ENCODE data around the gene CTNNA2. TPM values are rescaled to one million over a fixed set of nuclear protein-coding genes. Genes with fewer than 3 reads are reported as not detected.

CTNNA2 gene
- total RNA-seq, 5 donors from 2014 or later (not counting 1 experiment from before 2014, with no cell fraction given): not detected

GRCh38 chr2:80467262-80467811, 954.5 kb downstream of the CTNNA2 start:
- Histone ChIP-seq H3K27me3 (replicated peaks in 1 of 2; ENCODE audit: control insufficient read depth in 2 of 2, extremely low read depth in 1 of 2, insufficient read depth in 2 of 2, low read length in 1 of 2) (no peaks in the 10 kb centered on the region), H3K4me1 (ENCODE audit: control insufficient read depth in 1 of 2, extremely low read depth in 1 of 2, insufficient read depth in 2 of 2, low read length in 2 of 2) (no peaks in the 10 kb centered on the region), H3K36me3 (ENCODE audit: control insufficient read depth in 2 of 2, extremely low read depth in 1 of 2, insufficient read depth in 1 of 2, low read length in 1 of 2) (no peaks in the 10 kb centered on the region), H3K4me3 (ENCODE audit: control insufficient read depth in 1 of 2, extremely low read depth in 1 of 2, low read length in 1 of 2) (no peak overlapping the region), H3K27ac (ENCODE audit: low read length) (no peak overlapping the region), H3K9me3 (no peaks in the 10 kb centered on the region)
- H3K4me1 Mint-ChIP-seq: no peaks in the 10 kb centered on the region
- POLR2A ChIA-PET: no interaction called here
- no peaks in the 10 kb centered on the region for H3K36me3 Mint-ChIP-seq
- ATAC-seq (replicated peaks in 1 of 4): no peak
- no peak overlapping the region for H3K27ac Mint-ChIP-seq
- WGBS (ENCODE audit: insufficient coverage): 86% methylated on average over 1 of the region's 3 CpGs
- H3K4me3 Mint-ChIP-seq: no peak overlapping the region
- CTCF ChIA-PET: no interaction called here
- no peaks in the 10 kb centered on the region for H3K27me3 Mint-ChIP-seq
- no peak for DNase-seq
- peaks cover 16 to 36% (median 30%) of the 10 kb centered on the region in 3 donors for H3K9me3 Mint-ChIP-seq

GRCh38 chr2:80469428-80469827, 956.6 kb downstream of the CTNNA2 start:
- WGBS (ENCODE audit: insufficient coverage): 80% methylated on average over 1 of the region's 1 CpG
- ChIA-PET CTCF (no interaction called here), POLR2A (no interaction called here)
- Histone ChIP-seq H3K4me3 (ENCODE audit: control insufficient read depth in 1 of 2, extremely low read depth in 1 of 2, low read length in 1 of 2) (no peak overlapping the region), H3K36me3 (ENCODE audit: control insufficient read depth in 2 of 2, extremely low read depth in 1 of 2, insufficient read depth in 1 of 2, low read length in 1 of 2) (no peaks in the 10 kb centered on the region), H3K9me3 (no peaks in the 10 kb centered on the region), H3K27me3 (replicated peaks in 1 of 2; ENCODE audit: control insufficient read depth in 2 of 2, extremely low read depth in 1 of 2, insufficient read depth in 2 of 2, low read length in 1 of 2) (no peaks in the 10 kb centered on the region), H3K27ac (ENCODE audit: low read length) (no peak overlapping the region), H3K4me1 (ENCODE audit: control insufficient read depth in 1 of 2, extremely low read depth in 1 of 2, insufficient read depth in 2 of 2, low read length in 2 of 2) (no peaks in the 10 kb centered on the region)
- Mint-ChIP-seq H3K4me1 (no peaks in the 10 kb centered on the region), H3K9me3 (peaks cover 10 to 26% (median 21%) of the 10 kb centered on the region in 3 donors), H3K4me3 (no peak overlapping the region), H3K27me3 (no peaks in the 10 kb centered on the region), H3K36me3 (no peaks in the 10 kb centered on the region), H3K27ac (no peak overlapping the region)
- DNase-seq (no peak), ATAC-seq (replicated peaks in 1 of 4) (no peak)

GRCh38 chr2:80473069-80473468, 960.2 kb downstream of the CTNNA2 start:
- no peak for ATAC-seq (replicated peaks in 1 of 4)
- POLR2A ChIA-PET: no interaction called here
- H3K4me1 Mint-ChIP-seq: no peaks in the 10 kb centered on the region

GRCh38 chr2:80473796-80474195, 960.9 kb downstream of the CTNNA2 start:
- Mint-ChIP-seq H3K4me3 (no peak overlapping the region), H3K4me1 (no peaks in the 10 kb centered on the region), H3K27me3 (no peaks in the 10 kb centered on the region), H3K9me3 (peaks cover 17 to 35% (median 26%) of the 10 kb centered on the region in 3 donors), H3K36me3 (no peaks in the 10 kb centered on the region), H3K27ac (no peak overlapping the region)
- no peaks in the 10 kb centered on the region for H3K27me3 ChIP-seq (replicated peaks in 1 of 2; ENCODE audit: control insufficient read depth in 2 of 2, extremely low read depth in 1 of 2, insufficient read depth in 2 of 2, low read length in 1 of 2)
- no peak overlapping the region for H3K27ac ChIP-seq (ENCODE audit: low read length)
- no peaks in the 10 kb centered on the region for H3K9me3 ChIP-seq
- H3K36me3 ChIP-seq (ENCODE audit: control insufficient read depth in 2 of 2, extremely low read depth in 1 of 2, insufficient read depth in 1 of 2, low read length in 1 of 2): no peaks in the 10 kb centered on the region
- no peak for DNase-seq
- CTCF ChIA-PET: no interaction called here
- no peak overlapping the region for H3K4me3 ChIP-seq (ENCODE audit: control insufficient read depth in 1 of 2, extremely low read depth in 1 of 2, low read length in 1 of 2)
- H3K4me1 ChIP-seq (ENCODE audit: control insufficient read depth in 1 of 2, extremely low read depth in 1 of 2, insufficient read depth in 2 of 2, low read length in 2 of 2): no peaks in the 10 kb centered on the region
- WGBS (ENCODE audit: insufficient coverage): no CpG with 5 or more reads among the region's 1 CpG
- ATAC-seq (replicated peaks in 1 of 4): no peak
- POLR2A ChIA-PET: no interaction called here

More at GRCh38 chr2:80473069-80473468, 960.2 kb downstream of the CTNNA2 start:
- Mint-ChIP-seq H3K27ac (no peak overlapping the region), H3K4me3 (no peak overlapping the region), H3K36me3 (no peaks in the 10 kb centered on the region), H3K27me3 (no peaks in the 10 kb centered on the region), H3K9me3 (peaks cover 17 to 30% (median 21%) of the 10 kb centered on the region in 3 donors)
- Histone ChIP-seq H3K4me3 (ENCODE audit: control insufficient read depth in 1 of 2, extremely low read depth in 1 of 2, low read length in 1 of 2) (no peak overlapping the region), H3K9me3 (no peaks in the 10 kb centered on the region), H3K36me3 (ENCODE audit: control insufficient read depth in 2 of 2, extremely low read depth in 1 of 2, insufficient read depth in 1 of 2, low read length in 1 of 2) (no peaks in the 10 kb centered on the region), H3K27me3 (replicated peaks in 1 of 2; ENCODE audit: control insufficient read depth in 2 of 2, extremely low read depth in 1 of 2, insufficient read depth in 2 of 2, low read length in 1 of 2) (no peaks in the 10 kb centered on the region), H3K4me1 (ENCODE audit: control insufficient read depth in 1 of 2, extremely low read depth in 1 of 2, insufficient read depth in 2 of 2, low read length in 2 of 2) (no peaks in the 10 kb centered on the region), H3K27ac (ENCODE audit: low read length) (no peak overlapping the region)
- WGBS (ENCODE audit: insufficient coverage): 86% methylated on average over 2 of the region's 5 CpGs
- CTCF ChIA-PET: no interaction called here
- DNase-seq: no peak

GRCh38 chr2:80475970-80476369, 963.1 kb downstream of the CTNNA2 start:
- Histone ChIP-seq H3K9me3 (no peaks in the 10 kb centered on the region), H3K27me3 (replicated peaks in 1 of 2; ENCODE audit: control insufficient read depth in 2 of 2, extremely low read depth in 1 of 2, insufficient read depth in 2 of 2, low read length in 1 of 2) (no peaks in the 10 kb centered on the region), H3K27ac (ENCODE audit: low read length) (no peak overlapping the region), H3K4me1 (ENCODE audit: control insufficient read depth in 1 of 2, extremely low read depth in 1 of 2, insufficient read depth in 2 of 2, low read length in 2 of 2) (no peaks in the 10 kb centered on the region), H3K4me3 (ENCODE audit: control insufficient read depth in 1 of 2, extremely low read depth in 1 of 2, low read length in 1 of 2) (no peak overlapping the region), H3K36me3 (ENCODE audit: control insufficient read depth in 2 of 2, extremely low read depth in 1 of 2, insufficient read depth in 1 of 2, low read length in 1 of 2) (no peaks in the 10 kb centered on the region)
- no peak overlapping the region for H3K27ac Mint-ChIP-seq
- peaks cover 7 to 30% (median 11%) of the 10 kb centered on the region in 3 donors for H3K9me3 Mint-ChIP-seq
- POLR2A ChIA-PET: no interaction called here
- no peaks in the 10 kb centered on the region for H3K4me1 Mint-ChIP-seq
- no peak for ATAC-seq (replicated peaks in 1 of 4)
- no CpG with 5 or more reads among the region's 3 CpGs for WGBS (ENCODE audit: insufficient coverage)
- no peaks in the 10 kb centered on the region for H3K36me3 Mint-ChIP-seq
- no peak overlapping the region for H3K4me3 Mint-ChIP-seq
- DNase-seq: no peak
- CTCF ChIA-PET: no interaction called here
- no peaks in the 10 kb centered on the region for H3K27me3 Mint-ChIP-seq

GRCh38 chr2:80476535-80477117, 963.8 kb downstream of the CTNNA2 start:
- ChIA-PET CTCF (no interaction called here), POLR2A (no interaction called here)
- Histone ChIP-seq H3K4me3 (ENCODE audit: control insufficient read depth in 1 of 2, extremely low read depth in 1 of 2, low read length in 1 of 2) (no peak overlapping the region), H3K9me3 (no peaks in the 10 kb centered on the region), H3K36me3 (ENCODE audit: control insufficient read depth in 2 of 2, extremely low read depth in 1 of 2, insufficient read depth in 1 of 2, low read length in 1 of 2) (no peaks in the 10 kb centered on the region), H3K27ac (ENCODE audit: low read length) (no peak overlapping the region), H3K4me1 (ENCODE audit: control insufficient read depth in 1 of 2, extremely low read depth in 1 of 2, insufficient read depth in 2 of 2, low read length in 2 of 2) (no peaks in the 10 kb centered on the region), H3K27me3 (replicated peaks in 1 of 2; ENCODE audit: control insufficient read depth in 2 of 2, extremely low read depth in 1 of 2, insufficient read depth in 2 of 2, low read length in 1 of 2) (no peaks in the 10 kb centered on the region)
- Mint-ChIP-seq H3K36me3 (no peaks in the 10 kb centered on the region), H3K27ac (no peak overlapping the region), H3K27me3 (no peaks in the 10 kb centered on the region), H3K4me3 (no peak overlapping the region), H3K4me1 (no peaks in the 10 kb centered on the region), H3K9me3 (peaks cover 7 to 24% (median 9%) of the 10 kb centered on the region in 3 donors)
- no CpG with 5 or more reads among the region's 2 CpGs for WGBS (ENCODE audit: insufficient coverage)
- ATAC-seq (replicated peaks in 1 of 4): no peak
- DNase-seq: no peak

- Mint-ChIP-seq H3K27me3 (no peaks in the 10 kb centered on the region), H3K36me3 (no peaks in the 10 kb centered on the region), H3K27ac (no peak overlapping the region), H3K9me3 (peaks cover 3 to 18% (median 6%) of the 10 kb centered on the region in 3 donors), H3K4me1 (no peaks in the 10 kb centered on the region), H3K4me3 (no peak overlapping the region)
- 56% methylated on average over 2 of the region's 3 CpGs for WGBS (ENCODE audit: insufficient coverage)
- no peaks in the 10 kb centered on the region for H3K27me3 ChIP-seq (replicated peaks in 1 of 2; ENCODE audit: control insufficient read depth in 2 of 2, extremely low read depth in 1 of 2, insufficient read depth in 2 of 2, low read length in 1 of 2)
- POLR2A ChIA-PET: no interaction called here
- DNase-seq (no peak), ATAC-seq (replicated peaks in 1 of 4) (no peak)
- H3K9me3 ChIP-seq: no peaks in the 10 kb centered on the region
- no peaks in the 10 kb centered on the region for H3K36me3 ChIP-seq (ENCODE audit: control insufficient read depth in 2 of 2, extremely low read depth in 1 of 2, insufficient read depth in 1 of 2, low read length in 1 of 2)
- no peak overlapping the region for H3K4me3 ChIP-seq (ENCODE audit: control insufficient read depth in 1 of 2, extremely low read depth in 1 of 2, low read length in 1 of 2)
- no peak overlapping the region for H3K27ac ChIP-seq (ENCODE audit: low read length)
- CTCF ChIA-PET: no interaction called here
- no peaks in the 10 kb centered on the region for H3K4me1 ChIP-seq (ENCODE audit: control insufficient read depth in 1 of 2, extremely low read depth in 1 of 2, insufficient read depth in 2 of 2, low read length in 2 of 2)
Measured at GRCh38 chr2:80482276-80482675, 969.4 kb downstream of the CTNNA2 start.
